TTC549 (cell line): ENCODE measurements around the gene DEFB112.

Experiments
- FAIRE-seq: peaks from 2 replicates; lab custom pipeline; 2012; peaks lifted over from hg19 to GRCh38; lab: Jason Lieb, UNC

Gene DEFB112

DNA sequence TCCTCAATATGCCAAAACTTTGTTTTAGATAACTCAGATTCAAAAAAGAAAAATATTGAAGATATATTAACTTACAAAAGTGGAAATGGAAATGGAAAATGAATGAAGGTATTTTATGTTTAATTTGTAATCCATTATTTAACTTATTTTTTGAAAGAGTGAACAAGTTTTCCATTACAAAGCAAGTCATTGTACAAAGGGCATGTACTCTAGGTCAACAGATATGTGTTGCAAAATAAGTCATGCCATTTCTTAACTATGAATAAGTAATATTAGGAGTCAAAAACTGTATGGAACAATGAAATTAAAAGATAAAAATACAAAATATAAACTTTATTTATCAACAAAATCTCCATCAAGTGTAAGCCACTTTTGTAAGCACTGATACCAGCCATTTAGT, 54.5 kb downstream of the DEFB112 start:
- FAIRE-seq = no peak
